SH-SY5Y (cell line): ENCODE results near the gene SMC6.

ENCODE experiments used
- GATA2 ChIP-seq: IDR thresholded peaks from 2 replicates; pipeline ENCODE4 v1.6.1; 2011; ENCODE audit warnings: mild to moderate bottlenecking, low read depth, low read length
- GATA3 ChIP-seq: IDR thresholded peaks from 2 replicates; pipeline ENCODE4 v1.6.1; 2011; ENCODE audit warnings: low read depth, mild to moderate bottlenecking, low read length, moderate library complexity

- TF ChIP-seq GATA2, result no peak
- TF ChIP-seq GATA3, result no peak
Observed at GRCh38 chr2:17661460-17661859, 92.2 kb downstream of the SMC6 start.
